Kidney (tissue), 14 donors: ENCODE data around the gene SPPL2B. TPM values are rescaled to one million over a fixed set of nuclear protein-coding genes. Genes with fewer than 3 reads are reported as not detected.
A peak's percentile ranks its signal among the peaks of the same experiment; 100 is the strongest.

Source experiments
- DNase-seq, 5 donors: peaks; one replicate each; pipeline ENCODE4 v3.0.0-alpha.2; 2013 to 2020
- FAIRE-seq: peaks from 2 replicates; lab custom pipeline; 2012; peaks lifted over from hg19 to GRCh38; lab: Jason Lieb, UNC
- H3K27ac ChIP-seq, 2 donors: one replicate each; pipeline ENCODE4 v1.7.0; 2013; ENCODE audit warnings: low read depth in 2 of 2, low read length in 2 of 2, inconsistent platforms in 1 of 2
- H3K27me3 ChIP-seq: one replicate; pipeline ENCODE4 v1.7.1; 2013; ENCODE audit warnings: low read length, inconsistent platforms; ENCODE audit not compliant: control insufficient read depth, insufficient read depth
- H3K36me3 ChIP-seq, 3 donors: one replicate each; pipeline versions ENCODE4 v1.7.0 to v1.7.1; 2013; ENCODE audit warnings: low read length in 3 of 3, control low read depth in 1 of 3, inconsistent platforms in 1 of 3; ENCODE audit not compliant: insufficient read depth in 3 of 3, control insufficient read depth in 2 of 3
- H3K4me1 ChIP-seq, 3 donors: one replicate each; pipeline versions ENCODE4 v1.7.0 to v1.7.1; 2013; ENCODE audit warnings: low read length in 3 of 3, inconsistent platforms in 1 of 3, low read depth in 1 of 3; ENCODE audit not compliant: control insufficient read depth in 2 of 3, insufficient read depth in 2 of 3
- H3K4me3 ChIP-seq, 3 donors: one replicate each; pipeline versions ENCODE4 v1.7.0 to v1.8.1; 2013; ENCODE audit warnings: low read length in 3 of 3, control low read depth in 1 of 3, inconsistent platforms in 1 of 3
- H3K9ac ChIP-seq, 3 donors: one replicate each; pipeline versions ENCODE4 v1.7.0 to v1.7.1; 2013; ENCODE audit warnings: low read length in 3 of 3, control low read depth in 1 of 3, inconsistent platforms in 1 of 3
- H3K9me3 ChIP-seq, 3 donors: one replicate each; pipeline versions ENCODE4 v1.7.0 to v1.7.1; 2013; ENCODE audit warnings: low read length in 3 of 3, control low read depth in 1 of 3, inconsistent platforms in 1 of 3; ENCODE audit not compliant: control insufficient read depth in 2 of 3, insufficient read depth in 1 of 3
- CTCF ChIP-seq: IDR thresholded peaks from 3 replicates; pipeline ENCODE4 v1.5.1; 2012; ENCODE audit warnings: mild to moderate bottlenecking, moderate library complexity, borderline replicate concordance; ENCODE audit not compliant: insufficient read depth; ENCODE audit errors: extremely low read depth
- intact Hi-C: fragments of 100-400 bp; cut with DNase I; formaldehyde crosslinking; loops from one replicate; pipeline ENCODE4 v1.11.1; 2022
- polyA plus RNA-seq: library from polyadenylated mRNA; stranded (reverse); fragments of 350-450 nt; fragmentation: Illumina TruSeq; extraction: RNeasy Lipid Tissue Mini Kit (QIAGEN cat#74804); gene quantifications from one replicate; pipeline ENCODE4 v1.2.3, GENCODE V29; 2014; ENCODE audit warnings: low read depth, low replicate concordance; ENCODE audit not compliant: insufficient read depth
- total RNA-seq: library from RNA; stranded (reverse); fragmentation: NEBNext Ultra II Directional; extraction: Animal tissue kit (Norgen Biotek cat#: 25700); gene quantifications from one replicate; pipeline ENCODE4 v1.2.1, GENCODE V29; 2021
- donor health status: control.
- donor health status: control.
- donor health status: control.
- donor health status: control.
- donor health status: control.
- donor health status: DM: yes; HTN: yes; CAD: no.
- donor health status: Normal renal cell carcinoma (clear cell type).

The SPPL2B gene
- total and polyA plus RNA-seq, 2 donors from 2014 or later = 25.3 to 94.1 TPM

- peaks cover 0 to 44% (median 21%) of the 10 kb centered on the region in 3 donors for H3K4me1 ChIP-seq
- no peaks in the 10 kb centered on the region for H3K36me3 ChIP-seq
- TF ChIP-seq CTCF = no peak
- no peaks in the 10 kb centered on the region for H3K27me3 ChIP-seq
- H3K4me3 ChIP-seq = peak overlapping the region; percentile 46 to 97 (median 87)
- no peaks in the 10 kb centered on the region for H3K9me3 ChIP-seq
- FAIRE-seq (no peak), DNase-seq (no peak)
- peak overlapping the region; percentile 6 to 94 (median 78) for H3K9ac ChIP-seq
- H3K27ac ChIP-seq = no peak overlapping the region
- intact Hi-C loops = no loop called here
Measured at GRCh38 chr19:2329149-2329478, 630 bp downstream of the SPPL2B start.

- intact Hi-C loops = no loop called here
- Histone ChIP-seq H3K27ac (no peak overlapping the region), H3K4me1 (peaks cover 0 to 44% (median 21%) of the 10 kb centered on the region in 3 donors), H3K36me3 (no peaks in the 10 kb centered on the region), H3K9me3 (no peaks in the 10 kb centered on the region), H3K4me3 (peak overlapping the region; percentile 46 to 97 (median 87)), H3K27me3 (no peaks in the 10 kb centered on the region), H3K9ac (peak overlapping the region in 2 of 3 donors; percentile 6 to 78)
- TF ChIP-seq CTCF = no peak
- no peak for FAIRE-seq
- DNase-seq = peak in 1 of 5 donors; percentile 57
Measured at GRCh38 chr19:2329501-2329916, 1.0 kb downstream of the SPPL2B start.

- H3K9me3 ChIP-seq = no peaks in the 10 kb centered on the region
- H3K4me1 ChIP-seq = peaks cover 0 to 44% (median 21%) of the 10 kb centered on the region in 3 donors
- no peak overlapping the region for H3K4me3 ChIP-seq
- TF ChIP-seq CTCF = no peak
- no peaks in the 10 kb centered on the region for H3K36me3 ChIP-seq
- H3K27me3 ChIP-seq = no peaks in the 10 kb centered on the region
- H3K9ac ChIP-seq = peak overlapping the region in 1 of 3 donors; percentile 7
- FAIRE-seq (no peak), DNase-seq (peak in 1 of 5 donors; percentile 57)
- peak overlapping the region in 1 of 2 donors; percentile 22 for H3K27ac ChIP-seq
- intact Hi-C loops = no loop called here
Measured at GRCh38 chr19:2330255-2330631, 1.8 kb downstream of the SPPL2B start.
